PC-3 (cell line): ENCODE data around the gene SHANK3. TPM values are rescaled to one million over a fixed set of nuclear protein-coding genes. Genes with fewer than 3 reads are reported as not detected.

Source experiments
- ATAC-seq: fragments of 200-7000 bp; cut with Tn5 transposase; 2 replicates; pipeline ENCODE4 v1.9.1; 2020; ENCODE audit warnings: mild to moderate bottlenecking, moderate library complexity
- BruUV-seq: library from RNA; stranded (reverse); fragments of 400-500 nt; replicated peaks from 2 replicates; lab custom pipeline; 2021; lab: Mats Ljungman, UMichigan
- CTCF ChIA-PET: fragments of 300-600 bp; sonication (Branson Sonifier 250); formaldehyde crosslinking; loops from one replicate; lab custom pipeline; 2022; ENCODE audit warnings: antibody characterized with exemption; lab: Charles Lee
- POLR2A ChIA-PET: fragments of 300-600 bp; sonication (Branson Sonifier 250); formaldehyde crosslinking; loops from one replicate; lab custom pipeline; 2022; ENCODE audit warnings: antibody characterized with exemption; ENCODE audit not compliant: unreplicated experiment; lab: Charles Lee
- DNase-seq: peaks from one replicate; pipeline ENCODE4 v3.0.0-alpha.2; 2015
- H2AFZ ChIP-seq: fragments of 300-600 bp; sonication (generic); 2 replicates; pipeline ENCODE4 v1.6.0; 2016; ENCODE audit warnings: antibody characterized with exemption, low read length
- H3F3A ChIP-seq: fragments of 300-600 bp; sonication (generic); one replicate; pipeline ENCODE4 v1.6.0; 2017; ENCODE audit warnings: antibody characterized with exemption, low read length, control low read depth, mild to moderate bottlenecking; ENCODE audit not compliant: unreplicated experiment
- H3K27ac ChIP-seq: fragments of 300-600 bp; sonication (generic); 2 replicates; pipeline ENCODE4 v1.5.1; 2016; ENCODE audit warnings: mild to moderate bottlenecking, low read length
- H3K27me3 ChIP-seq: fragments of 300-600 bp; sonication (generic); 2 replicates; pipeline ENCODE4 v1.6.1; 2016; ENCODE audit warnings: low read length, mixed read lengths
- H3K36me3 ChIP-seq: fragments of 300-600 bp; sonication (generic); 2 replicates; pipeline ENCODE4 v1.6.1; 2016; ENCODE audit warnings: low read depth, mixed run types, low read length, mixed read lengths
- H3K4me1 ChIP-seq: fragments of 300-600 bp; sonication (generic); 2 replicates; pipeline ENCODE4 v1.5.1; 2016; ENCODE audit warnings: low read length; ENCODE audit not compliant: insufficient read depth
- H3K4me2 ChIP-seq: fragments of 300-600 bp; sonication (generic); 2 replicates; pipeline ENCODE4 v1.6.0; 2016; ENCODE audit warnings: low read length
- H3K4me3 ChIP-seq: fragments of 300-600 bp; sonication (generic); 2 replicates; pipeline ENCODE4 v1.5.1; 2016; ENCODE audit warnings: mild to moderate bottlenecking, low read length, mixed read lengths
- H3K79me2 ChIP-seq: fragments of 300-600 bp; sonication (generic); 2 replicates; pipeline ENCODE4 v1.6.1; 2017; ENCODE audit warnings: low read length, mixed read lengths
- H3K9ac ChIP-seq: fragments of 300-600 bp; sonication (generic); 2 replicates; pipeline ENCODE4 v1.6.0; 2016; ENCODE audit warnings: mild to moderate bottlenecking, low read length
- H3K9me2 ChIP-seq: fragments of 300-600 bp; sonication (generic); replicated peaks from 2 replicates; pipeline ENCODE4 v1.6.1; 2016; ENCODE audit warnings: mixed run types, low read length, mixed read lengths
- H3K9me3 ChIP-seq: fragments of 300-600 bp; sonication (generic); 2 replicates; pipeline ENCODE4 v1.6.1; 2016; ENCODE audit warnings: low read length, mixed read lengths
- H4K20me1 ChIP-seq: fragments of 300-600 bp; sonication (generic); 2 replicates; pipeline ENCODE4 v1.6.1; 2016; ENCODE audit warnings: low read length, mixed read lengths
- EZH2 ChIP-seq: fragments of 300-600 bp; sonication (generic); IDR thresholded peaks from one replicate; pipeline ENCODE4 v1.6.1; 2017; ENCODE audit warnings: antibody characterized with exemption, mild to moderate bottlenecking, low read length; ENCODE audit not compliant: unreplicated experiment
- EZH2phosphoT487 ChIP-seq: fragments of 300-600 bp; sonication (generic); IDR thresholded peaks from 2 replicates; pipeline ENCODE4 v1.6.1; 2018; ENCODE audit warnings: mild to moderate bottlenecking, antibody characterized with exemption, low read length, borderline replicate concordance
- intact Hi-C: fragments of 100-400 bp; cut with micrococcal nuclease; formaldehyde crosslinking; loops from 2 replicates; pipeline ENCODE4 v1.9.0; 2023
- total RNA-seq: library from RNA; depleted of rRNA; stranded (reverse); fragments of >200 nt; gene quantifications from 2 replicates; pipeline ENCODE4 v1.2.3, GENCODE V29; 2014
- TF ChIP-seq, protein P1 (sequence below): fragments of 300-600 bp; sonication (generic); conservative IDR thresholded peaks from 2 replicates; pipeline ENCODE4 v1.5.1; 2017; ENCODE audit warnings: antibody characterized with exemption, low read depth, mild to moderate bottlenecking, low read length

The SHANK3 gene
- total RNA-seq, 1 experiment from 2014 or later, result 3.7 TPM

DNA sequence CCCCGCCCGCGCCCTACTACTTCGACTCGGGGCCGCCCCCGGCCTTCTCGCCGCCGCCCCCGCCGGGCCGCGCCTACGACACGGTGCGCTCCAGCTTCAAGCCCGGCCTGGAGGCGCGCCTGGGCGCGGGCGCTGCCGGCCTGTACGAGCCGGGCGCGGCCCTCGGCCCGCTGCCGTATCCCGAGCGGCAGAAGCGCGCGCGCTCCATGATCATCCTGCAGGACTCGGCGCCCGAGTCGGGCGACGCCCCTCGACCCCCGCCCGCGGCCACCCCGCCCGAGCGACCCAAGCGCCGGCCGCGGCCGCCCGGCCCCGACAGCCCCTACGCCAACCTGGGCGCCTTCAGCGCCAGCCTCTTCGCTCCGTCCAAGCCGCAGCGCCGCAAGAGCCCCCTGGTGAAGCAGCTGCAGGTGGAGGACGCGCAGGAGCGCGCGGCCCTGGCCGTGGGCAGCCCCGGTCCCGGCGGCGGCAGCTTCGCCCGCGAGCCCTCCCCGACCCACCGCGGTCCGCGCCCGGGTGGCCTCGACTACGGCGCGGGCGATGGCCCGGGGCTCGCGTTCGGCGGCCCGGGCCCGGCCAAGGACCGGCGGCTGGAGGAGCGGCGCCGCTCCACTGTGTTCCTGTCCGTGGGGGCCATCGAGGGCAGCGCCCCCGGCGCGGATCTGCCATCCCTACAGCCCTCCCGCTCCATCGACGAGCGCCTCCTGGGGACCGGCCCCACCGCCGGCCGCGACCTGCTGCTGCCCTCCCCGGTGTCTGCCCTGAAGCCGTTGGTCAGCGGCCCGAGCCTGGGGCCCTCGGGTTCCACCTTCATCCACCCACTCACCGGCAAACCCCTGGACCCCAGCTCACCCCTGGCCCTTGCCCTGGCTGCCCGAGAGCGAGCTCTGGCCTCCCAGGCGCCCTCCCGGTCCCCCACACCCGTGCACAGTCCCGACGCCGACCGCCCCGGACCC, 48.0 kb downstream of the SHANK3 start:
- no peak for DNase-seq
- Histone ChIP-seq H3K9ac (no peak overlapping the region), H2AFZ (no peak overlapping the region), H4K20me1 (no peaks in the 10 kb centered on the region), H3K36me3 (no peaks in the 10 kb centered on the region), H3K79me2 (no peaks in the 10 kb centered on the region), H3K27ac (no peak overlapping the region), H3K9me3 (no peaks in the 10 kb centered on the region), H3K4me1 (no peaks in the 10 kb centered on the region), H3K4me3 (no peak overlapping the region), H3K27me3 (no peaks in the 10 kb centered on the region), H3K9me2 (no peaks in the 10 kb centered on the region), H3K4me2 (no peak overlapping the region), H3F3A (no peaks in the 10 kb centered on the region)
- no peak for ATAC-seq
- no TSS peak for BruUV-seq
- POLR2A ChIA-PET, result no interaction called here
- TF ChIP-seq EZH2phosphoT487, result no peak
- intact Hi-C loops, result no loop called here
- CTCF ChIA-PET, result no interaction called here

DNA sequence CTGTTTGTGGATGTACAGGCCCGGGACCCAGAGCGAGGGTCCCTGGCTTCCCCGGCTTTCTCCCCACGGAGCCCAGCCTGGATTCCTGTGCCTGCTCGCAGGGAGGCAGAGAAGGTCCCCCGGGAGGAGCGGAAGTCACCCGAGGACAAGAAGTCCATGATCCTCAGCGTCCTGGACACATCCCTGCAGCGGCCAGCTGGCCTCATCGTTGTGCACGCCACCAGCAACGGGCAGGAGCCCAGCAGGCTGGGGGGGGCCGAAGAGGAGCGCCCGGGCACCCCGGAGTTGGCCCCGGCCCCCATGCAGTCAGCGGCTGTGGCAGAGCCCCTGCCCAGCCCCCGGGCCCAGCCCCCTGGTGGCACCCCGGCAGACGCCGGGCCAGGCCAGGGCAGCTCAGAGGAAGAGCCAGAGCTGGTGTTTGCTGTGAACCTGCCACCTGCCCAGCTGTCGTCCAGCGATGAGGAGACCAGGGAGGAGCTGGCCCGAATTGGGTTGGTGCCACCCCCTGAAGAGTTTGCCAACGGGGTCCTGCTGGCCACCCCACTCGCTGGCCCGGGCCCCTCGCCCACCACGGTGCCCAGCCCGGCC, 48.7 kb downstream of the SHANK3 start:
- no peaks in the 10 kb centered on the region for H3K9me3 ChIP-seq
- no peak overlapping the region for H3K4me3 ChIP-seq
- no peaks in the 10 kb centered on the region for H3K36me3 ChIP-seq
- H3K79me2 ChIP-seq, result no peaks in the 10 kb centered on the region
- H3K4me1 ChIP-seq, result no peaks in the 10 kb centered on the region
- intact Hi-C loops, result no loop called here
- H3K27ac ChIP-seq, result no peak overlapping the region
- no peak overlapping the region for H3K4me2 ChIP-seq
- no peaks in the 10 kb centered on the region for H4K20me1 ChIP-seq
- TF ChIP-seq, protein P1, sequence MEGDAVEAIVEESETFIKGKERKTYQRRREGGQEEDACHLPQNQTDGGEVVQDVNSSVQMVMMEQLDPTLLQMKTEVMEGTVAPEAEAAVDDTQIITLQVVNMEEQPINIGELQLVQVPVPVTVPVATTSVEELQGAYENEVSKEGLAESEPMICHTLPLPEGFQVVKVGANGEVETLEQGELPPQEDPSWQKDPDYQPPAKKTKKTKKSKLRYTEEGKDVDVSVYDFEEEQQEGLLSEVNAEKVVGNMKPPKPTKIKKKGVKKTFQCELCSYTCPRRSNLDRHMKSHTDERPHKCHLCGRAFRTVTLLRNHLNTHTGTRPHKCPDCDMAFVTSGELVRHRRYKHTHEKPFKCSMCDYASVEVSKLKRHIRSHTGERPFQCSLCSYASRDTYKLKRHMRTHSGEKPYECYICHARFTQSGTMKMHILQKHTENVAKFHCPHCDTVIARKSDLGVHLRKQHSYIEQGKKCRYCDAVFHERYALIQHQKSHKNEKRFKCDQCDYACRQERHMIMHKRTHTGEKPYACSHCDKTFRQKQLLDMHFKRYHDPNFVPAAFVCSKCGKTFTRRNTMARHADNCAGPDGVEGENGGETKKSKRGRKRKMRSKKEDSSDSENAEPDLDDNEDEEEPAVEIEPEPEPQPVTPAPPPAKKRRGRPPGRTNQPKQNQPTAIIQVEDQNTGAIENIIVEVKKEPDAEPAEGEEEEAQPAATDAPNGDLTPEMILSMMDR, result no peak
- TF ChIP-seq EZH2phosphoT487 (no peak), EZH2 (no peak)
- H3K9me2 ChIP-seq, result no peaks in the 10 kb centered on the region
- ChIA-PET CTCF (no interaction called here), POLR2A (no interaction called here)
- H3K9ac ChIP-seq, result no peak overlapping the region
- no peak for ATAC-seq
- H2AFZ ChIP-seq, result no peak overlapping the region
- no TSS peak for BruUV-seq
- no peaks in the 10 kb centered on the region for H3F3A ChIP-seq
- DNase-seq, result no peak
- no peaks in the 10 kb centered on the region for H3K27me3 ChIP-seq

DNA sequence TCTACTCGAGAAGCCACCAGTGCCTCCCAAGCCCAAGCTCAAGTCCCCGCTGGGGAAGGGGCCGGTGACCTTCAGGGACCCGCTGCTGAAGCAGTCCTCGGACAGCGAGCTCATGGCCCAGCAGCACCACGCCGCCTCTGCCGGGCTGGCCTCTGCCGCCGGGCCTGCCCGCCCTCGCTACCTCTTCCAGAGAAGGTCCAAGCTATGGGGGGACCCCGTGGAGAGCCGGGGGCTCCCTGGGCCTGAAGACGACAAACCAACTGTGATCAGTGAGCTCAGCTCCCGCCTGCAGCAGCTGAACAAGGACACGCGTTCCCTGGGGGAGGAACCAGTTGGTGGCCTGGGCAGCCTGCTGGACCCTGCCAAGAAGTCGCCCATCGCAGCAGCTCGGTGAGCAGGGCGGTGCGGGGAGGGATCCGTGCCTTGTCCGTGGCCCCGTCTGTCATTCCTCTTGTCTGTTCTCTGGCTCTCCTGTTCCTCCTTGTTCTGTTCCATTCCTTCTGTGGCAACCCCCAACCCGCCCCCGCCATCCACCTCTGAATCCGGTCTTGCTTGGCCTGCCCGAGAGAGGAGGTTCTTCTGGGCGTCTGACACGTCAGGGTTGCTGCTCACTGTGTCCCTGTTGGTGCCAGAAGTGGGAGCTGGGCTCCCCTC, 49.6 kb downstream of the SHANK3 start:
- H3K27me3 ChIP-seq, result no peaks in the 10 kb centered on the region
- no peaks in the 10 kb centered on the region for H4K20me1 ChIP-seq
- intact Hi-C loops, result no loop called here
- DNase-seq (no peak), ATAC-seq (no peak)
- no peak overlapping the region for H3K4me3 ChIP-seq
- H2AFZ ChIP-seq, result no peak overlapping the region
- no peak overlapping the region for H3K4me2 ChIP-seq
- TF ChIP-seq, protein P1, result no peak
- TF ChIP-seq EZH2phosphoT487 (no peak), EZH2 (no peak)
- H3K9me3 ChIP-seq, result no peaks in the 10 kb centered on the region
- ChIA-PET POLR2A (no interaction called here), CTCF (no interaction called here)
- H3K4me1 ChIP-seq, result no peaks in the 10 kb centered on the region
- H3K9ac ChIP-seq, result no peak overlapping the region
- no peaks in the 10 kb centered on the region for H3K9me2 ChIP-seq
- no peaks in the 10 kb centered on the region for H3K79me2 ChIP-seq
- no peaks in the 10 kb centered on the region for H3F3A ChIP-seq
- no peak overlapping the region for H3K27ac ChIP-seq
- H3K36me3 ChIP-seq, result no peaks in the 10 kb centered on the region
- BruUV-seq, result no TSS peak
